Measurements from ENCODE around the gene BICDL1.

DNA sequence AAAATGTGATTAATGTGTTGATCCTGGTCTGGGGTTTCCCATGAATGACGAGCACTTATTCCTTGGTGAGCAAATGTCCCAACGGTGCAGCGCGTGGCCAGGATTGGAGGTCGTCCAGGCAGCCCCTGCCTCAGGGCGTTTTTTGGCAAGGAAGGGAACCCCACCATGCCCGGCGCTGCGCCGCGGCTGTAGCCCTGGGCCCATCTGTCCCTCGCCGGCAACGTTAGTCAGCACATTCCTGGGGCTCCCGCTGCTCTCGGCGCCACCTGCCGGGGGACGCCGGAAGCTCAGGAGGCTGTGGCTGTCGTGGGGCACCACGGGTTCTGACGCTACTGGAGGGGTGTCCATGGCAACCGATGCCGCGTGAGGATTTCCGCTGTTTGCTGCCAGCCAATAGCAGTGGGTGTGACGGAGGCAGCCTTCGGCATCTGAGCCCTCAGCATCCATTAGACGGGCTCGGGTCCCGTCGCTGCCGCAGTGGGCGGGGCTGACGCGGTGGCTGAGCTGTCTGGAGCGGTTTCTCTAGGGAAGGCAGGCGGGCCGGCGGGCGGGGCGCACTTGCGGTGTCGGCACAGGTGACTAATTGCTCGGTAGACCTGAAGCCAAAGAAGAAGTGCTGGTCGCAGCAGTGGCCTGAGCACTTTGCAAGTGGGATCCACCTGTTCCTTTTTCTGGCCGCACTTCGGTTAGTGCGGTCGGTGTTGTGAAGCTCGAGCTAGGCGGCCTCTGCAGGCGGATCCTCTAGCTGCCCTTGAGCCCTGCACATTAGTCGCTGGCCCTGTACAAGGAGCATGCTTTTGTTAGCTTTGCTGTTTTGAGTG lies 98.0 kb downstream of the BICDL1 start:
- TF ChIP-seq, protein P1, sequence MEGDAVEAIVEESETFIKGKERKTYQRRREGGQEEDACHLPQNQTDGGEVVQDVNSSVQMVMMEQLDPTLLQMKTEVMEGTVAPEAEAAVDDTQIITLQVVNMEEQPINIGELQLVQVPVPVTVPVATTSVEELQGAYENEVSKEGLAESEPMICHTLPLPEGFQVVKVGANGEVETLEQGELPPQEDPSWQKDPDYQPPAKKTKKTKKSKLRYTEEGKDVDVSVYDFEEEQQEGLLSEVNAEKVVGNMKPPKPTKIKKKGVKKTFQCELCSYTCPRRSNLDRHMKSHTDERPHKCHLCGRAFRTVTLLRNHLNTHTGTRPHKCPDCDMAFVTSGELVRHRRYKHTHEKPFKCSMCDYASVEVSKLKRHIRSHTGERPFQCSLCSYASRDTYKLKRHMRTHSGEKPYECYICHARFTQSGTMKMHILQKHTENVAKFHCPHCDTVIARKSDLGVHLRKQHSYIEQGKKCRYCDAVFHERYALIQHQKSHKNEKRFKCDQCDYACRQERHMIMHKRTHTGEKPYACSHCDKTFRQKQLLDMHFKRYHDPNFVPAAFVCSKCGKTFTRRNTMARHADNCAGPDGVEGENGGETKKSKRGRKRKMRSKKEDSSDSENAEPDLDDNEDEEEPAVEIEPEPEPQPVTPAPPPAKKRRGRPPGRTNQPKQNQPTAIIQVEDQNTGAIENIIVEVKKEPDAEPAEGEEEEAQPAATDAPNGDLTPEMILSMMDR (IDR thresholded peaks at IDR 0.05; ENCODE audit: insufficient read depth, low read length): peak; percentile 91
- TF ChIP-seq POLR2AphosphoS5 (IDR thresholded peaks at IDR 0.05; ENCODE audit: low read depth): no peak
- TF ChIP-seq SPI1 (IDR thresholded peaks at IDR 0.05; ENCODE audit: borderline replicate concordance, low read depth): peak; percentile 50; the same call in 1 of the 2 replicates
- TF ChIP-seq GABPA (IDR thresholded peaks at IDR 0.05; ENCODE audit: low read depth): no peak
